GM13976 (cell line): Measurements from ENCODE around the gene WTAP.

Source experiments
- DNase-seq: peaks from one replicate; pipeline ENCODE4 v3.0.0; 2012; ENCODE audit warnings: low spot score
- in situ Hi-C: fragments of 300-500 bp; cut with MboI; formaldehyde crosslinking; loops from one replicate; pipeline ENCODE4 v1.12.0; 2022; ENCODE audit warnings: low sequenced_read_pairs, mixed read lengths, inconsistent platforms; ENCODE audit not compliant: unreplicated experiment
- TF ChIP-seq, protein P1 (sequence below): IDR thresholded peaks from 2 replicates; pipeline ENCODE4 v1.5.1; 2012; ENCODE audit warnings: borderline replicate concordance, mild to moderate bottlenecking; ENCODE audit not compliant: insufficient read depth; ENCODE audit errors: extremely low read depth, missing control alignments, control extremely low read depth

Gene WTAP

DNA sequence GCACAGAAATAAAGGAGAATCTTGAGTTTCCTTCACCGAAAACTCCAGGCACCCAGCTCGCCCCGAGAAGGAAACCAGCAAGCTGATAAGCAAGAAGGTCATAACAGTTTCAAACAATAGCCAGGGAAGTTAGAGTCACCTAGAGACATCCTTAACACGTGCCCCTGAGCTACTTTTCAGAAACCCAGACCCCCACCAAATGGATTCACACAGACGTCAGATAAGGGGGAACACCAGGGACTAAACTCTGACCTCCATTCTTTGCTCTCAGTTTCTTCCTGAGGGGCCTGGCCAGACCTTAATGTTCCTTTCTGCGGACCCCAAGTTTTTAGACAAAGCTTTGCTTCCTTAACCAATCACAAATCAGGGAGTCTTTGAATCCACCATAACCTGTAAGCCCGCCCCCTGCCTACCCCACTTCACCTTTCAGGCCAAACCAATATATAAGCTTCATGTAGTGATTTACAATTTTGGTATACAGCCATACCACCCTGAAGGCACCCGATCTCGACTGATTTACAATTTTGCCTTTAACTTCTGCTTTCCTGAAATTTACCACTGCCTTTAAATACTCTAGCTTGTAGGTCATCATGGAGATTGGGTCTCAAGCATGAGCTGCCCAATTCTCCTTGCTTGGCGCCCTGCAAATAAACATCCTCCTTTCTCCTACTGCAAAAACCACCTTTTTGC is 46.0 kb upstream of the WTAP start:
- DNase-seq: no peak
- in situ Hi-C loops: loop anchor here (25.0 kb wide), 1 partner anchor 781 kb away; no protein-coding TSS in a partner anchor
- TF ChIP-seq, protein P1, sequence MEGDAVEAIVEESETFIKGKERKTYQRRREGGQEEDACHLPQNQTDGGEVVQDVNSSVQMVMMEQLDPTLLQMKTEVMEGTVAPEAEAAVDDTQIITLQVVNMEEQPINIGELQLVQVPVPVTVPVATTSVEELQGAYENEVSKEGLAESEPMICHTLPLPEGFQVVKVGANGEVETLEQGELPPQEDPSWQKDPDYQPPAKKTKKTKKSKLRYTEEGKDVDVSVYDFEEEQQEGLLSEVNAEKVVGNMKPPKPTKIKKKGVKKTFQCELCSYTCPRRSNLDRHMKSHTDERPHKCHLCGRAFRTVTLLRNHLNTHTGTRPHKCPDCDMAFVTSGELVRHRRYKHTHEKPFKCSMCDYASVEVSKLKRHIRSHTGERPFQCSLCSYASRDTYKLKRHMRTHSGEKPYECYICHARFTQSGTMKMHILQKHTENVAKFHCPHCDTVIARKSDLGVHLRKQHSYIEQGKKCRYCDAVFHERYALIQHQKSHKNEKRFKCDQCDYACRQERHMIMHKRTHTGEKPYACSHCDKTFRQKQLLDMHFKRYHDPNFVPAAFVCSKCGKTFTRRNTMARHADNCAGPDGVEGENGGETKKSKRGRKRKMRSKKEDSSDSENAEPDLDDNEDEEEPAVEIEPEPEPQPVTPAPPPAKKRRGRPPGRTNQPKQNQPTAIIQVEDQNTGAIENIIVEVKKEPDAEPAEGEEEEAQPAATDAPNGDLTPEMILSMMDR: no peak

DNA sequence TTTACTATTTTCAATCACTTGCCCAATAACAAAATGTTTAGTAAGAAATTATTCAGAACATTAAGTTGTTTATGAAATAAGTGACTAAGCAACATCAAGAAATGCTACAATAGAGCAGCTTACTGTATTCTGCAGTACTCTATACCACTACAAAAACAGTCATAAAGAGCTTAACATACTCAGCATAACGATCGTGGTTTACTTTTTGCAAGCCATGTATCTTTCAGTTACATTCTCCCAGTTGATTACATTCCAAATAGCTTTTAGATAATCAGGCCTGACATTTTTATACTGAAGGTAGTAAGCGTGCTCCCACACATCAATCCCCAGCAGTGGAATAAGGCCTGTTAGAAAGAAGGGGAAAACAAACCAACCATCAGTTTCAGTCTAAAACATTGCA is 45.0 kb upstream of the WTAP start:
- TF ChIP-seq, protein P1: no peak
- in situ Hi-C loops: loop anchor here (25.0 kb wide), 1 partner anchor 780 kb away; no protein-coding TSS in a partner anchor

DNA sequence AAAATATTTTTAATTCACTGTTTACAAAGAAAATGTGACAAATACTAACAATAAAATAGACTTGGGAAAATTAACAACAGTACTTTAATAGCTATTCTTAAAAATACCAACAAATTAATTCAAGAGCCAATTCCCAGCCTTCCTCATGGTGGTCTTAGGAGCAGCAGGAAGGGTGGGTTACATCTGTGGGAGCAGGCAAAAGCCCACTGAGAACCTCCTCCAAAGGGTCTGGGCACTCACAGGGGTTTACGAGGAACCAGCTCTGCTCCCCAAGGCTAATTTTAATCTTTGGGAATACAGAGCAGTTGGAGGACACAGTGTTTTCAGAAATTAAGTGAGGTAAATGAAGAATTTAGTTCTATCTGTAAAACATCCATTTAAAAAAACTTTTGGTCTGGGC is 44.5 kb upstream of the WTAP start:
- in situ Hi-C loops: loop anchor here (25.0 kb wide), 1 partner anchor 779 kb away; no protein-coding TSS in a partner anchor
- no peak for DNase-seq
- TF ChIP-seq, protein P1: no peak

More for the DNA sequence above, 45.0 kb upstream of the WTAP start:
- DNase-seq: no peak

DNA sequence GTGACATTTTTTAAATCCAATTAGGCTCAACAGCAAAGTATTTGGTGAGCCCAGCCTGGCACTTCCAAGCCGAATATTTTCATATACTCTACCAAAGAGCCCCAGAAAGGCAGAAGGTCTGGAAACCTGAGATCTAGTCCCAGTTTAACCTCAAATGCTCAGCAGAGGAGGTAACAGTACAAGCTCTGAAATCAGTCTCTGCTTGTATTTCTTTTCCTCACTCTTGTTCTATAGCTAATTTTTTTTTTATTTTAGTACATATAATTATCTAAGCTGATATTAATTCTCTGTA is 43.3 kb upstream of the WTAP start:
- no peak for DNase-seq
- in situ Hi-C loops: loop anchor here (25.0 kb wide), 1 partner anchor 778 kb away; no protein-coding TSS in a partner anchor
- TF ChIP-seq, protein P1: no peak

DNA sequence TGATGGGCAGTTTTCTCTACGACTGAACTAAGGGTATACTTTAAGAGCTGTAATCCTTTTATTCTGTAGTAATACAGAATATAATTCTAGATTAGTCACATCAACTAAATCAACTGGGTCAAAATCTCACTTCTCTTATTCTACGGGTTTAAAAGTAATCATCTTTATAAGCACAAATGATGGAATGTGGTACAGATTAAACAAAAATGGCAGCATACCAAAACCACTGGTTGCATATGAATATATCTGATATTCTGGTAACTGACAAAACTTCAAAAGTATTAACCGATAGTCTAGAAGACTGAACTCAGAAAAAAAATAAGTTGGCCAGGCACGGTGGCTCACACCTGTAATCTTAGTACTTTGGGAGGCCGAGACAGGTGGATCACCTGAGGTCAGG is 41.3 kb upstream of the WTAP start:
- in situ Hi-C loops: loop anchor here (25.0 kb wide), 1 partner anchor 776 kb away; no protein-coding TSS in a partner anchor
- TF ChIP-seq, protein P1: no peak
- no peak for DNase-seq

DNA sequence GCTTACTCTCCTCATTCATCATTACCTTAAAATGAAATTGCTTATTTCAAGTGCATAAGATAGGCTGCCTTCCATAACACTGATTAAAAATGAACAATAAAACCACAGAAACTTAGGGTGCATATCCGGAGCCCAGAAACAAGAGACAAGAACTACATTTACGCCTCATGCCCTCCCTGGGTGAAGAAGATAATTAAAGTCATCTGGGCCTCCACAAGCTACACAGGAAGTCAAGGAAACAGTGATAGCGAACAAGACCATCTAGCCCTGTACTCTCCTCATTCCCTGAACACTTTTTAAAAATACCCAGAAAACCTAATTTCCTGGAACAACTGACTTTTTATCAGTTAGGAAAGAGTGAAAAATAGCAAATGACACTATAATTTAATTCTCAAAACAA is 40.6 kb upstream of the WTAP start:
- TF ChIP-seq, protein P1: no peak
- no peak for DNase-seq
- in situ Hi-C loops: loop anchor here (25.0 kb wide), 1 partner anchor 776 kb away; no protein-coding TSS in a partner anchor
